ENCODE results near the gene OTOS.

DNA sequence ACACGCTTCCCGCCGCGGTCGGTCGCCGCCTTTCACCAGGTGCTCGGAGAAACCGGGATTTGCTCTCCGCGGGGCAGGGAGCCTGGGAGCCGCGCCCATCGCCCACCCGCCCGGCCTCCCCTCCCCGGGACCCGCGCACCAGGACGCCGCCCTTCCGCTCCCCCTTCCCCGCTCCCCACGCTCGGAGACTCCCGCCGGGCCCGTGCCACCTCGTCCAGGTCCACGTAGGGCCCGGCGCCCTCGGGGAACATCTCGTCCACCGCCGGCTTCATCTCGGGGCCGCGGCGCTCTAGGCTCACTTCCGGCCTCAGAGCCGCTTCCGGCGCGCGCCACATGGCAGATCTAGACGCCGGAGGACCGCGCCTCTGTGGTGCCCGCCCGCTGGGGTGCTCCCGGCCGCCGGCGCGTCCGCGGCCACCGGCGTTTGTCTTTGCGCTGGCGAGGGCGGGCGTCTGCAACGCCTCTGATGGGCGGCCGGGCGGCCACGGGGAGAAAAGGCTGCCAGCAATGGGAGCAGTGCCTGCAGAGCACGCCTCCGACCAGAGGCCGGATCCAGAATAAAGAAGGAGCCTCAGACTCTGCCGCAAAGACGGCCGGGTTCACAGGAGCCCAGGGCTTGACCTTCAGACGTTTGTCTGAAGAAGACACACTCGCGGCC is 4.3 kb downstream of the OTOS start, which contains the start of gene COPS9:
- TF ChIP-seq, protein P1, sequence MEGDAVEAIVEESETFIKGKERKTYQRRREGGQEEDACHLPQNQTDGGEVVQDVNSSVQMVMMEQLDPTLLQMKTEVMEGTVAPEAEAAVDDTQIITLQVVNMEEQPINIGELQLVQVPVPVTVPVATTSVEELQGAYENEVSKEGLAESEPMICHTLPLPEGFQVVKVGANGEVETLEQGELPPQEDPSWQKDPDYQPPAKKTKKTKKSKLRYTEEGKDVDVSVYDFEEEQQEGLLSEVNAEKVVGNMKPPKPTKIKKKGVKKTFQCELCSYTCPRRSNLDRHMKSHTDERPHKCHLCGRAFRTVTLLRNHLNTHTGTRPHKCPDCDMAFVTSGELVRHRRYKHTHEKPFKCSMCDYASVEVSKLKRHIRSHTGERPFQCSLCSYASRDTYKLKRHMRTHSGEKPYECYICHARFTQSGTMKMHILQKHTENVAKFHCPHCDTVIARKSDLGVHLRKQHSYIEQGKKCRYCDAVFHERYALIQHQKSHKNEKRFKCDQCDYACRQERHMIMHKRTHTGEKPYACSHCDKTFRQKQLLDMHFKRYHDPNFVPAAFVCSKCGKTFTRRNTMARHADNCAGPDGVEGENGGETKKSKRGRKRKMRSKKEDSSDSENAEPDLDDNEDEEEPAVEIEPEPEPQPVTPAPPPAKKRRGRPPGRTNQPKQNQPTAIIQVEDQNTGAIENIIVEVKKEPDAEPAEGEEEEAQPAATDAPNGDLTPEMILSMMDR (conservative IDR thresholded peaks at IDR 0.05 in 1 of 2, IDR thresholded peaks at IDR 0.05 in 1 of 2; ENCODE audit: extremely low read depth in 1 of 2, insufficient read depth in 1 of 2, low read depth in 1 of 2, low read length in 2 of 2), result no peak
- no peak for TF ChIP-seq EZH2 (IDR thresholded peaks at IDR 0.05; ENCODE audit: borderline replicate concordance, low read length)

Measured in mammary epithelial cell (primary cell).